Measurements from ENCODE around the gene MFF.

MFF gene

DNA sequence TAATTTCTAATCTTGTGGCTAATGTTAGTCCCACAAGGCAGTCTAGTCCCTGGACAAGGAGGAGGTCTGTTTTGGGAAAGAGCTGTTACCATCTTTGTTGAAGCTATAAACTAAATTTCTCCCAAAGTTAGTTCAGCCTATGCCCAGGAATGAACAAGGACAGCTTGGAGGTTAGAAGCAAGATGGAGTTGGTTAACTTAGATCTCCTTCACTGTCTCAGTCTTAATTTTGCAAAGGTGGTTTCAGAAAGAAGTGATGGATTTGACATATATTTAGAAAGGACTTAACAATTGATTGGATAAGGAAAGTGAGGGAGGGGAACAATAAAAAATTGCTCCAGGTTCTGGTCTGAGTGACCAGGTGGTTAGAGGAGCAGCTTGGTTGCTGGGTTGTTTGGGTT lies 77.3 kb downstream of the MFF start:
- TF ChIP-seq, protein P1, sequence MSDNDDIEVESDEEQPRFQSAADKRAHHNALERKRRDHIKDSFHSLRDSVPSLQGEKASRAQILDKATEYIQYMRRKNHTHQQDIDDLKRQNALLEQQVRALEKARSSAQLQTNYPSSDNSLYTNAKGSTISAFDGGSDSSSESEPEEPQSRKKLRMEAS (IDR thresholded peaks at IDR 0.05): no peak
- TF ChIP-seq YY1 (IDR thresholded peaks at IDR 0.05; ENCODE audit: low read depth): no peak
- TF ChIP-seq RAD21 (IDR thresholded peaks at IDR 0.05; ENCODE audit: low read depth): no peak
- no peak for TF ChIP-seq TAF1 (IDR thresholded peaks at IDR 0.05; ENCODE audit: low read depth)
- no peak for TF ChIP-seq TEAD4 (IDR thresholded peaks at IDR 0.05)
- TF ChIP-seq ZBTB7A (IDR thresholded peaks at IDR 0.05; ENCODE audit: low read depth): no peak
- TF ChIP-seq FOXM1 (IDR thresholded peaks at IDR 0.05; ENCODE audit: borderline replicate concordance, low read depth): no peak
- TF ChIP-seq NFIC (IDR thresholded peaks at IDR 0.05): no peak
- no peak for TF ChIP-seq TCF12 (IDR thresholded peaks at IDR 0.05; ENCODE audit: low read depth)
- no peak for TF ChIP-seq EP300 (IDR thresholded peaks at IDR 0.05; ENCODE audit: borderline replicate concordance)
- TF ChIP-seq CEBPB (IDR thresholded peaks at IDR 0.05): no peak
- TF ChIP-seq EGR1 (IDR thresholded peaks at IDR 0.05): no peak

DNA sequence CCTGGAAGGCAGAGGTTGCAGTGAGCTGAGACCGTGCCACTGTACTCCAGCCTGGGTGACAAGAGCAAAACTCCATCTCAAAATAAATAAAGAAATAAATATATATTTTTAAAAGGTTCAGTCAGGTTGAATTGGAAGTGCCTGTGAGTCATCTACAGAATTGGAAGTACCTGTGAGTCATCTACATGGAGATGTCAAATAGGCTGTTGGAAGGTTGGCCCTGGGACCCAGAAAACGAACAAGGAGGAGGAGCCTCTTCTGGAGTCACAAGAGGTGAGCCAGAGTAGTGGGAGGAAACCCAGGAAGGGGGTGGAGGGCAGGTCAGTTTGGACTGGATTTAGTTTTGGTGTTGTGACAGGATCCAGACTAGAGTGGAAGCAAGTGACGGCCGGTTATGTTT lies 77.9 kb downstream of the MFF start:
- TF ChIP-seq, protein P2, sequence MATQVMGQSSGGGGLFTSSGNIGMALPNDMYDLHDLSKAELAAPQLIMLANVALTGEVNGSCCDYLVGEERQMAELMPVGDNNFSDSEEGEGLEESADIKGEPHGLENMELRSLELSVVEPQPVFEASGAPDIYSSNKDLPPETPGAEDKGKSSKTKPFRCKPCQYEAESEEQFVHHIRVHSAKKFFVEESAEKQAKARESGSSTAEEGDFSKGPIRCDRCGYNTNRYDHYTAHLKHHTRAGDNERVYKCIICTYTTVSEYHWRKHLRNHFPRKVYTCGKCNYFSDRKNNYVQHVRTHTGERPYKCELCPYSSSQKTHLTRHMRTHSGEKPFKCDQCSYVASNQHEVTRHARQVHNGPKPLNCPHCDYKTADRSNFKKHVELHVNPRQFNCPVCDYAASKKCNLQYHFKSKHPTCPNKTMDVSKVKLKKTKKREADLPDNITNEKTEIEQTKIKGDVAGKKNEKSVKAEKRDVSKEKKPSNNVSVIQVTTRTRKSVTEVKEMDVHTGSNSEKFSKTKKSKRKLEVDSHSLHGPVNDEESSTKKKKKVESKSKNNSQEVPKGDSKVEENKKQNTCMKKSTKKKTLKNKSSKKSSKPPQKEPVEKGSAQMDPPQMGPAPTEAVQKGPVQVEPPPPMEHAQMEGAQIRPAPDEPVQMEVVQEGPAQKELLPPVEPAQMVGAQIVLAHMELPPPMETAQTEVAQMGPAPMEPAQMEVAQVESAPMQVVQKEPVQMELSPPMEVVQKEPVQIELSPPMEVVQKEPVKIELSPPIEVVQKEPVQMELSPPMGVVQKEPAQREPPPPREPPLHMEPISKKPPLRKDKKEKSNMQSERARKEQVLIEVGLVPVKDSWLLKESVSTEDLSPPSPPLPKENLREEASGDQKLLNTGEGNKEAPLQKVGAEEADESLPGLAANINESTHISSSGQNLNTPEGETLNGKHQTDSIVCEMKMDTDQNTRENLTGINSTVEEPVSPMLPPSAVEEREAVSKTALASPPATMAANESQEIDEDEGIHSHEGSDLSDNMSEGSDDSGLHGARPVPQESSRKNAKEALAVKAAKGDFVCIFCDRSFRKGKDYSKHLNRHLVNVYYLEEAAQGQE (IDR thresholded peaks at IDR 0.05; ENCODE audit: low read depth): no peak
- TF ChIP-seq EP300 (IDR thresholded peaks at IDR 0.05; ENCODE audit: borderline replicate concordance): no peak
- no peak for TF ChIP-seq EGR1 (IDR thresholded peaks at IDR 0.05)
- TF ChIP-seq, protein P3, sequence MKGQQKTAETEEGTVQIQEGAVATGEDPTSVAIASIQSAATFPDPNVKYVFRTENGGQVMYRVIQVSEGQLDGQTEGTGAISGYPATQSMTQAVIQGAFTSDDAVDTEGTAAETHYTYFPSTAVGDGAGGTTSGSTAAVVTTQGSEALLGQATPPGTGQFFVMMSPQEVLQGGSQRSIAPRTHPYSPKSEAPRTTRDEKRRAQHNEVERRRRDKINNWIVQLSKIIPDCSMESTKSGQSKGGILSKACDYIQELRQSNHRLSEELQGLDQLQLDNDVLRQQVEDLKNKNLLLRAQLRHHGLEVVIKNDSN (IDR thresholded peaks at IDR 0.05): no peak
- TF ChIP-seq RAD21 (IDR thresholded peaks at IDR 0.05; ENCODE audit: low read depth): no peak
- TF ChIP-seq TAF1 (IDR thresholded peaks at IDR 0.05; ENCODE audit: low read depth): no peak
- TF ChIP-seq ZBTB7A (IDR thresholded peaks at IDR 0.05; ENCODE audit: low read depth): no peak
- TF ChIP-seq, protein P1 (IDR thresholded peaks at IDR 0.05): no peak
- TF ChIP-seq YY1 (IDR thresholded peaks at IDR 0.05; ENCODE audit: low read depth): no peak
- no peak for TF ChIP-seq NFIC (IDR thresholded peaks at IDR 0.05)
- no peak for TF ChIP-seq TEAD4 (IDR thresholded peaks at IDR 0.05)
- TF ChIP-seq CEBPB (IDR thresholded peaks at IDR 0.05): no peak
- no peak for TF ChIP-seq CREB1 (IDR thresholded peaks at IDR 0.05; ENCODE audit: low read depth)

DNA sequence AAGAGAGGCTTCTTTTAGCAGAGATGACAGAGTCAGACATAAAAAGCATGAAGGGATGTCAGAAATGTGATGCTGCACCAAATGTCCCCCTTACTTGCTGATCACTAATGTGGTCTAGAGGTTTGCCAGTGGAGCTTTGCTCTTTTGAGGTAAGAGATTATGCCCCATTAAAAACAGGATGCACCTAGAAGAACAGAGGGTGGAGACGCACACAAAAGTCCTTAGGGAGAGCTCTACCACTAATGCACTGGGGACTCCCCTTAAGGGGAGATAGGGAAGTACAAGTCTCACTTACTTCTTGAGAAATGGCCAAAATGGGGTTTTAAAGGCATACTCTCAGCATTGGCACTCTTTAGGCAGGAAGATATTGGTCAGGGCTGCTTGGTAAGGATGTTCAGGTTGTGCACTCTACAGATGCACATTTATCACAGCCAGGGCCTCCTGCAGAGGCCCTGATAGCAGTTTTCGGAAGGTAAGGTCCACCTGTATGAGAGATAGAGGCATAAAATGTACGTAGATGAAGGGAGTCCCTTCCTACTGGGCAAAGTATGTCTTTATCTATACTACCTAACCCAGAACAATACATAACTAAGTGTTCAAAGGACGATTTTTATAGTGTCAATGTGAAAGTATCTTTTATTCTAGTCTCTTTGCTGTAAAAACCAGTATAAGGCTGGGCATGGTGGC lies 79.7 kb downstream of the MFF start:
- TF ChIP-seq FOXM1 (IDR thresholded peaks at IDR 0.05; ENCODE audit: borderline replicate concordance, low read depth): no peak
- TF ChIP-seq YY1 (IDR thresholded peaks at IDR 0.05; ENCODE audit: low read depth): no peak
- no peak for TF ChIP-seq TEAD4 (IDR thresholded peaks at IDR 0.05)
- TF ChIP-seq CEBPB (IDR thresholded peaks at IDR 0.05): no peak
- TF ChIP-seq, protein P2 (IDR thresholded peaks at IDR 0.05; ENCODE audit: low read depth): no peak
- TF ChIP-seq TCF12 (IDR thresholded peaks at IDR 0.05; ENCODE audit: low read depth): no peak
- TF ChIP-seq EP300 (IDR thresholded peaks at IDR 0.05; ENCODE audit: borderline replicate concordance): no peak

DNA sequence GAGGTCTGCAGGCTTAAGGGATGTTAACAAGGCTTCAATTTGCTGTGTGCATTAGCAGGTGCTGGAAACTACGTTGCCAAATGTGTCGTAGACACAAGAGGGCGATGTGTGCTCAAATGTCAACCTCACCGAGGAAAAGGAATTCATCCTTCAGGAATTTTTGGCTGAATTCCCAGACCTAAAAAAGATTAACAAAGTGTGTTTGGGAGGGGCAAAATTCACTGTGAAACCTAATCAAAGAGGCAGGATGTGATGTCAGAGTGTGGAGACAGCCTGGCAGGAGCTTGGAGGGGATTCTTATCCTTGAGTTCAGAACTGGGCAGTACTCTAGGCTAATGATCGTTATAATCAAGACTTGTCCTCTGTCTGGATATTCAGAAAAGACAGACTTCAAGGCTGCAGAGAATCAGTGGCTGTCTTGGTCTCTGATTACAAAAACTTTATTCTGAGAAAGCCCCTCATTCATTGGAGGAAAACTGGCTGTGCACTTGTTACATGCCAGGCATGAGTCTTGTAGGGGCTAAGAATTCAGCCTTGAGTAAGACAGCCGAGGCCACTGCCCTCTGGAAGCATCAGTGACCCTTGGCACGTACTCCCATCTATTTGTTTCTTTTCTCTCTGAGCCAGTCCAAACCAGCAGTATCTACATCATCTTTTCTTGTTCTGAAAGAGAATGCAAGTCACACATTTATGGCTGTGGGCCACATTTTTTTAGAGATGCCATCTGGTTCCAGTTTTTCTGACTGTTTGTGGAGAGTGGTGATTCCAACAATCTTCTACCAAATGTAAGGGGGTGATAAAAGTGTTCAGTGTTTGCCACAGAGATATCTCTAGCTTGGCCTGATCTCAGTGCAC lies 81.4 kb downstream of the MFF start:
- TF ChIP-seq, protein P3 (IDR thresholded peaks at IDR 0.05): no peak
- peak; percentile 88 for TF ChIP-seq TEAD4 (IDR thresholded peaks at IDR 0.05)
- TF ChIP-seq FOXM1 (IDR thresholded peaks at IDR 0.05; ENCODE audit: borderline replicate concordance, low read depth): no peak
- peak; percentile 95 for TF ChIP-seq RAD21 (IDR thresholded peaks at IDR 0.05; ENCODE audit: low read depth)
- no peak for TF ChIP-seq TCF12 (IDR thresholded peaks at IDR 0.05; ENCODE audit: low read depth)
- TF ChIP-seq, protein P1 (IDR thresholded peaks at IDR 0.05): no peak
- TF ChIP-seq CEBPB (IDR thresholded peaks at IDR 0.05): no peak
- TF ChIP-seq, protein P2 (IDR thresholded peaks at IDR 0.05; ENCODE audit: low read depth): no peak
- TF ChIP-seq EGR1 (IDR thresholded peaks at IDR 0.05): no peak
- TF ChIP-seq EP300 (IDR thresholded peaks at IDR 0.05; ENCODE audit: borderline replicate concordance): no peak; the same call in 1 of the 2 replicates
- no peak for TF ChIP-seq YY1 (IDR thresholded peaks at IDR 0.05; ENCODE audit: low read depth)
- 0 out of 2 replicates have a peak, but pooled peaks have one; percentile 50 for TF ChIP-seq CREB1 (IDR thresholded peaks at IDR 0.05; ENCODE audit: low read depth)
- no peak for TF ChIP-seq ZBTB7A (IDR thresholded peaks at IDR 0.05; ENCODE audit: low read depth)
- no peak for TF ChIP-seq TAF1 (IDR thresholded peaks at IDR 0.05; ENCODE audit: low read depth)
- peak; percentile 95 for TF ChIP-seq NFIC (IDR thresholded peaks at IDR 0.05)

Measured in Ishikawa (cell line).